Activated gamma-delta T cell (primary cell): Measurements from ENCODE around the gene DENND4B.
A peak's percentile ranks its signal among the peaks of the same experiment; 100 is the strongest.
"Not testable (repeated sequence)": the region's sequence is repeated elsewhere in the genome, so short reads cannot be mapped to it uniquely, and the experiment has no call there.

Experiments
- DNase-seq: peaks from one replicate; lab custom pipeline; 2025; lab: John Stamatoyannopoulos, UW

The DENND4B gene

DNA sequence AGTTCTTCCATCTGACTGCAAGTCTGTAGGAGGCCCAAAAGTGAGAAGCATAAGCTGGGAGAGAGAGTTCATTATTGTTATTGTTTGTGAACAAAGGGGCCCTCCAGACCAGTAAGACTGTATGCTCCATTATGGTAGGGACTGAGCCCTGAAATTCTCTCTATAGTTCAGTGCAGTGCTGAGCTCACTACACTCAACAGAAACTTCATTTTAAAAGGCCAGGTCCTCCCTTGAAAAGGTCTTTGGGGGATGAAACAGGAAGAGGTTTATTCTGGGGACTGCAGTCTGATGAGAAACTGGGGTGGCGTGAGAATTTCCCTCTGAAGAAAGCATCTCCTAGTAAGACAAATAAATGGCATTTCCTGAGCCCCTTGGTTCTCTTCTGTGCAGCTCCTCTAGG is 18.3 kb downstream of the DENND4B start:
- no peak for DNase-seq

DNA sequence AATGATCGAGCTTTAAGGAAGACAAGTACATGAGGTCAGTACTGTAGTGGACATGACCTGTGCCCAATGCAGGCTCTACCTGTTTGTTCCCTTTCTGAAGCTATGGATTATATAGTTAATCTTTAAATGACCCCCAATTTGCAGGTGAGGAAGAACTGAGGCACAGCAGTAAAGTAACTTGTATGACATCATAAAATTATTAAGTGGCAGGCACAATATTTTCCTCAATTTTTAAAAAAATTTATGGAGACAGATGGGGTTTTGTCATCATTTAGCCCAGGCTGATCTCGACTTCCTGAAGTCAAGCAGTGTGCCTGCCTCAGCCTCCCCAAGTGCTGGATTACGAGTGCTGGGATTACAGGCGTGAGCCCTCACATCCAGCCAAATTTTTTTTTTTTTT is 20.1 kb downstream of the DENND4B start:
- no peak for DNase-seq

DNA sequence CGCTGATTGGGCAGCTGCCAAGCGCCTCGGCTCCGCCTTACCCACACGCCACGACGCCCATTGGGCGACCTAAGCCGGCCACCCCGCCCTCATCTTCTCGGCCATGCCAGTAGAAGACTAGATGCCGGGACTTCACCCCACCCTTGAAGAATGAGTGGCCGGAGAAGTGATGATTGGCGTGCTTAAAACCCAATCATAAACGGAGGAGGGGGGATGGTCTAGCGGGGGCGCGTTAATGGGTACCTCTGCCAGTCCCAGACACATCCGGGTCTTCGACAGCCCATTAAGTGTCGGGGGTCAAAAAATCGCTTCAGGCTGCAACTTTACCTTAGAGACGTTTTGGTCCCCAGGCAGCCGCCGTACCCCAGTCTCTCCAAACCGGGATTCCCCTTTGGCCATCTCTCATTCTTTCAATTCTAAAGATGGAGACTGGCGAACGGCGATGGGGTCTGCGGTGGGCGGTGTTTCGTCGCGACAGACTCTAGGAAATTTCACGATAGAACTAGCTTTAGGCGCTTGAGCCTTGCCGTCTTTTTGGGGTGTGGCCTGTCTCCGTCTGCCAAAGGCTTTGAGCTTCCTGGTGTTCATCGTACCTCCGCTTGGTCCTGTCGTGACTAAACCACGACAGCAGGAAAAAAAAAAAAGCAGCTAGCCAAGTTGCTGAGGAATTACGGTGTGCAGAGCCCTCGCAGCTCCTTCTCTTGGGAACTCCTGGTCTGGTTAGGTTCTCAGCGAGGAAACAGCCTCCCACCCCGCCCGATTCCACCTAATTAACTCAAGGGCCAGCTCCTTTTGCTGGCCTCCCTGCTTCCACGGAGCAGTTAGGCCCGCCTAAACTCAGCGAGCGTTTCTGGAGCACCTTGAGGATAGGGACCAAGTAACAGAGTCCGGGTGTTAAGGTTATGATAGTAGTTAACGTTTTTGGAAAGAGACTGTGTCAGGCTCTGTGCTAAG is 23.3 kb downstream of the DENND4B start, which contains the start of gene GATAD2B:
Gene GATAD2B, minus strand, starts transcription at position 1 of the 954 bp plus-strand sequence. CDS start 94,625 bp downstream, outside the sequence.
- DNase-seq = peak; percentile 96

DNA sequence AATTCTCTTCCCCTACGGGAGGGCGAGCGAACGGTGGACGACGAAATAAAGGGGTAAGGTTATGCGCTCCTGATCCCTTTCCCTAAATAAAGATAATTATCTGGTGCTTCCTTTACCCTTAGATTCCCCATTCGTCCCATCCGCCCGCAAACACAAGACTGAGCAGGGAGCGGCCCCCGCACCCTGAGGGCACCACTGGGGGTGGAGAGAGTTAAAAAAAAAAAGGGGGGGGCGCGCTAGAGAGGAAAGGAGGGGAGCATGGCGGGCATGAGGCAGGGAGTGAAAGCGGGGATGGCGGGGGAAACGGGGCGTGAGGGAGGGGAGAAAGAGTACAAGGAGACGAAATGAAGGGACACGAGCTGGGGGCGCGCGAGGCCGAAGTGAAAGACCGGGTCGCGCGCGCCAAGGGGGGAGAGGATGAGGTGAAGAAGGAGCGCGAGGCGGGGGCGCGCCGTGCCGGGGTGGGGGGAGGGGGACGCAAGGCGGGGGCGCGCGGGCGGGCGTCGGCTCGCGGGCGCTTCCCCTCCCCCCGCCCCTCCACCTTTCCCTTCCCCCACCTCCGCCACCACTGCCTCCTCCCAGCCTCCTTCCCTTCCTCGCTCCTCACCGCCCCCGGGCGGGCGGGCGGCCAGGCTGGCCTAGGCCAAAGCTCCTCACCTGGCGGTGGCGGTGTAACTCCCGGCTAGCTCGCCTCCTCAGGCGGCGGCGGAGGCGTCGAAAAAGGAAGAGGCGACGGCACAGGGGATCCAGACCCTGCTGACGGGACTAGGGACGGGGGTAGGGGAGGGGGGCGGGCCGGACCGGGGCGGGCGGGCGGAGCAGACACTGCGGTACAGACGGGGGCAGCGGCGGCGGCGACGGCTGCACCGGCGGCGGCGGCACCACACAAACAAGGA is 24.2 kb downstream of the DENND4B start:
- peak; percentile 58 for DNase-seq

DNA sequence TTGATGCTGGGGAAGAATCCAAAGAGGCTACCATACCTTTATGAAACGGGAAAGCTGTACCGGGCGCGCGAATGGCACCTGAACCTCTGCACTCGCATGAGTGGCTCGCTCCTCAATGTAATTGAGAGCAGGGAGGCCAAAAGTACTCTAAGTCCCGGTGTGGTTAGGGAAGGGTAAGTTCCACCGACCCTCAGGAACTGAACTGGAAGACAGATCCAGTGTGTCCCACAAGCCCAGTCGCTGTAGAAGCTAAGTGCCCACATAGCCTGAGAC is 24.8 kb downstream of the DENND4B start:
- no peak for DNase-seq

DNA sequence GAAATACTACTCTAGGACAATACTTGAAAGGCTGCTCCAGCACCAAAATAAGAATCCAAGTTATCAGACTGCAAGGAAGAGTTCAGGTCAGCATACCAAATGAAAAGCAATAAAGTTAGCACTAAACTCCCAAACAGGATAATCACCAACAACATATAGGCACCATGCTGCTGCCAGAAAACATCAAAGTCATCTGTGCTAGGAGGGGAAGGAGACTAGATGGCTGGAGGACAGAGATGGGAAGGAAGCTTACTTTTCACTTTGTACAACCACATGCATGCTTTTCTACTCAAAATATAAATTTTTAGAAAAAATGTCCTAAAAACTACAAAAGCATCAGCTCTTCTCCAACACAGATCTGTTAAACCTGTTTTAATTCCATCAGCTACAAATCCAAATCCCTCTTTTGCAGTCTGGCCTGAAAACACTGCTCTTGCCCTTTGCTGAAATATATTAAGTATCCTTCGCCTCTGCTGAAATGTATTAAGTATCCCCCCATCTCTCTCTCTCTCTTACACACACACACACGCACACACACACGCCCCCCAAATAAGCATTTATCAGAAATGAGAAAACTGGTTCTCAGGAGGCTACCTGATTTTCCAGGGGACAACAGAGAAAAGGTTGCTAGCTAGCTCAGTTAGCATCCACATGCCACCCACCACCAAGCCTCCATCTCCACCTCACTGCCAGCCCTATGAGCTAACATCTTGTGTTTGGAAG is 25.3 kb downstream of the DENND4B start:
- DNase-seq = no peak

DNA sequence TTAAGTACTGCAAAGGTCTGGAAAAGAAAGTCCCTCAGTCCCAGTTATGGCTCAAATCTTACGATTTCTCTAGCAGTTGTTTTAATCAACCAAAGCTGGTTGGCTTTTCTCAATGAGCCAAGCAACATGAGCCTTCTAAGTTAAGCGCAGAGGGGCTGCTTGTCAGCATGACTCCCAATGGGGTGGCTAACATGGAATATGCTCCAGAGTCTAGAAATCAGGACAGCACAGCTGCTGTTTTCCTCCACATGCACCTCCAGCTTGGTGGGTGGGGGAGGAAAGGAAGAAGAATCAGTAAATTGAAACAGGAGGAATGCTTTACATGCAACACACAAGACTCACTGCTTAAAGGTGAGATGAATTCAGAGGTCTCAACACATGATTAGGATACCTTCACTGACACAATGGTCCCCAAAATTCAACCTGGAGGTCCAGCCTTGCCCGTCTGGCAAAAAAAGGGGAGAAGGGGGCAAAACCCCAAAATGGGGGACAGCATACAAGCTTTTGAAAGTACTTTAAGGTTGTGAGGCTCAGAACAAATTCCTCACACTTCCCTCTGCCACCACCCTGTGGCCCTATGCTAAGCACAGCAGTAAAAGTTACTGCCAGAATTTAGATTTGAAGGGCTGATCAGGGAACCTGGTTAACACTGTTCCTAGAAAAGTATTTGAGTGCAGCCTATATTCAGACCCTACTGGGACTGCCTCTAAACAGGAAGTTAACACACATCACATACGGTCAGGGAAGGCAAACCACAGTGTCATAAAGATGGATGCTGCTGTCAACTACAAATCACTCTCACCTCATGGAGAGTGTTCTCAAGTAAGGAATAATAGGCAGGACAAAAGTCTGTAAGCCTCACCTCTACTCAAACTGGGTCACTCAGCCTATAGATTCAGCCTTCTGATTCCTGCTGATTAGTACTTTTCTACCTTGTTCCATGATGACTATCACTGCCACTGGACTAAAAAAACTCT is 26.4 kb downstream of the DENND4B start:
- DNase-seq = no peak

DNA sequence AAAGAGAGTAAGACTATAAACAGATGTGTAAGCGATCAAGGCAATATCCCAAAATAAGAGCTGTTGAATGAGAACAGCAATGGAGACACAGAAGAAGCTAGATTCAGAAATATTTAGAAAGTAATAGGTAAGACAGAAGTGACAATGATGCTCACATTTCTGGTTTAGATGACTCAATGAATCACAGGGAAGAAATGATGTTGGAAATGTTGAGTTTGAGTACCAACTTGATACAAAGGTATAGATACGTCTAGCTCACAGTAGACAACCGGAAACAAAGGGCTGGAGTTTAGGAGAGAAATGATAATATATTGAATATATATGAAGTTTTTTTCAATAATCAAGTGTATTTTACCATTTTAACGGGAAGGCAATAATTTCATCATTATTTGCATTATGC is 30.2 kb downstream of the DENND4B start:
- no peak for DNase-seq

DNA sequence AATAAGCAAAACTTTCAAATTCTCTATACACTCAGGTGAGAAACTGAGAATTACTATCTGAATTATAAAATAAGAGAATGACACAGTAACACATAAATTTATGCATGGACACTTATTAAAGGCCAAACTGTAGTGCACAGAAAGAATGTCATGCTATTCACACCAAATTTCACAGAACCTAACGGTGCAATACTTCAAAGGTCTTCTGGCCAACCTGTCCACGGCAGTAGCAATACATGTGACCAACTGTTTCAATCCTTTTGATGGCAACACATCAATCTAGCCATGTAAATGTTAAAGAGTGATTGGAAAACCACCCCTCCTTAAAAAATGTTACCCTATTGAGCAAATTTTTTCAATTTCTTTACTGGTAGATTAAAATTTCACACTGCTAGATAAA is 34.2 kb downstream of the DENND4B start:
- DNase-seq = no peak

DNA sequence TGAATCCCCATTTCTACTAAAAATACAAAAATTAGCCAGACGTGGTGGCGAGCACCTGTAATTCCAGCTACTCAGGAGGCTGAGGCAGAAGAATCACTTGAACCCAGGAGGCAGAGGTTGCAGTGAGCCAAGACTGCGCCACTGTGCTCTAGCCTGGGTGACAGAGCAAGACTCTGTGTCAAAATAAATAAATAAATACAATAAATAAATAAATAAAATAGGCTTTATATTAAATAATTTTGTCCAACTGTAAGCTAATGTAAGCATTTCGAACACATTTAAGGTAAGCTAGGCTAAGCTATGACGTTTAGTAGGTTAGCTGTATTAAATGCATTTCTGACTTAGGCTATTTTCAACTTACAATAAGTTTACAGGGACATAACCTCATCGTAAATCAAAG is 36.0 kb downstream of the DENND4B start:
- DNase-seq = not testable (repeated sequence)

DNA sequence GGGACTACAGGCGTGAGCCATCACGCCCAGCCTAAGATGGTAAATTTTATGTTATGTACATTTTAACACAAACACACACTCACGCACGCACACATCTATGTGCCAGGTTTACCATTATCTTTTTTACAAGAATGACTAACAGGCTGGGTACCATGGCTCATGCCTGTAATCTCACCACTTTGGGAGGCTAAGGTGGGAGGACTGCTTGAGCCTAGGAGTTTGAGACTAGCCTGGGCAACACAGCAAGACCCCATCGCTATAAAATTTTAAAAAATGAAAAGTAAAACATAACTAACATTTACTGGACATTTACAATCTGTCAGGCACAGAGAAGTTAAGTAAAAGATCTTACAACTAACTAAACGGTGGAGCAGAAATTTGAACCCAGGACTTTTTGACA is 38.4 kb downstream of the DENND4B start:
- no peak for DNase-seq

DNA sequence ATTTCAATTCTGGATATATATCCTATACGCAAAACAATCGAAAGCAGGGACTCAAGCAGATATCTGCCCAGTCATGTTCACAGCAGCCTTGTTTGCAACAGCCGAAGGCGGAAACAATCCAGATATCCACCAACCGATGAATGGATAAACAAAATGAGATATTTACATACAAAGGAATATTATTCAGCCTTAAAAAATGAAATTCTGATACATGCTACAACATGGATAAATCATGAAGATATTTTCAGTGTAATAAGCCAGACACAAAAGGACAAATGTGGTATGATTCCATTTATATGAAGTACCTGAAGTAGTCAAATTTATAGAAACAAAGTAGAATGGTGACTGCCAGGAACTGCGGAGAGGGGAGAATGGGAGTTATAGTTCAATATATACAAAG is 39.4 kb downstream of the DENND4B start:
- no peak for DNase-seq

DNA sequence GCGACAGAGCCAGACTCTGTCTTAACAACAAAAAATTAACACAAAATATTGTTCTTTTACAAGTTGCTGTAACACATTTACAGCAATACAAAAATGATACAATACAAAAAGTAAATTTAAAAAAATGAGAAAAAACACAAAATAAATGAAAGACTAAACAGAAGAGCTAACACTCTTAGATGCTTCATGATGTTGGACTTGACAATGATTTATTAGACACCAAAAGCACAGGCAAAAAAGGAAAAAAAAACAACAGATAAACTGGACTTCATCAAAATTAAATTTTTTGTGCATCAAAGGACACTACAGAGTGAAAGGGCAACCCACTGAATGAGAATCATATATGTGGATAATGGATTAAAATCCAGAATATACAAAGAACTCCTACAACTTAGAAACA is 40.1 kb downstream of the DENND4B start:
- DNase-seq = no peak

DNA sequence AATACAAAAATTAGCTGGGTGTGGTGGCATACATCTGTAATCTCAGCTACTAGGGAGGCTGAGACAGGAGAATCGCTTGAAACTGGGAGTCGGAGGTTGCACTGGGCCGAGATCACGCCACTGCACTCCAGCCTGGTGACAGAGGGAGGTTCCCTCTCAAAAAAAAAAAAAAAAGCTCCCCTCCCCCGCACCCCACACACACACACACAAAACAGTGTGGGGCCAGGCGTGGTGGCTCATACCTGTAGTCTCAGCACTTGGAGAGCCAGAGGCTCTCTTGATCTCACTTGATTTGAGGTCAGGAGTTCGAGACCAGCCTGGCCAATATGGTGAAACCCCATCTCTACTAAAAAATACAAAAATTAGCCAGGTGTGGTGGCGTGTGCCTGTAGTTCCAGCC is 40.6 kb downstream of the DENND4B start:
- DNase-seq = not testable (repeated sequence)

DNA sequence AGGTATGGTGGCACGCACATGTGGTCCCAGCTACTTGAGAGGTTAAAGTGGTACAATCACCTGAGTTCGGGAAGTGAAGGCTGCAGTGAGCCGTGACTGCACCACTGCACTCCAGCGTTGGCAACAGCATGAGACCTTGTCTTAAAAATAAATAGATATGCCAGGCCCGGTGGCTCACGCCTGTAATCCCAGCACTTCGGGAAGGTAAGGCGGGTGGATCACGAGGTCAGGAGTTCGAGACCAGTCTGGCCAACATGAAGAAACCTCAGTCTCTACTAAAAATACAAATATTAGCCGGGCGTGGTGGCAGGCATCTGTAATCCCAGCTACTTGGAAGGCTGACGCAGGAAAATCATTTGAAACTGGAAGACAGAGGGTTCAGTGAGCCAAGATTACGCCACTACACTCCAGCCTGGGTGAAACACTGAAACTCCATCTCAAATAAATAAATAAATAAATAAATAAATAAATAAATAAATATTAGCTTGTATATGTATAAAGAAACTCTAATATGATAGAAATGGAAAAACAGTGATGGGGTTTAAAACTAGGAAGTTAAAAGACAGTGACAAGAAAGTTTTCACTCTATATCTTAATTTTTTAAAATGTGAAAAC is 42.6 kb downstream of the DENND4B start:
- no peak for DNase-seq

DNA sequence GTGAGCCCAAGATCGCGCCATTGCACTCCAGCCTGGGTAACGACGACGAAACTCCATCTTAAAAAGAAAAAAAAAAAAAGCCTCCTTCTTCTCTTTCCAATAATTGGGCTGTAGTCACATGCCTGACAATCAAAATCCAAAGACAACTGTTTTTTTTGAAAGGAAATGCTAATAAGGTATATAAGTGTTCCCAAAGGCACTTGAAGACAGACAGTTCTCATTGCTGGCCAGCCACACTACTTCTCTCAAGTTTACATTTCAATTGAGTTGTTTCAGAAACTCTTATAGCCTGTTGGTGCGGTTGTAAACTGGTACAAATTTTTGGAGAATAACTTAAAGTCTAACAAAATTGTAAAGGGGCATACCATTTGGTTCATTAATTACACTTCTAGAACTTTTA is 47.0 kb downstream of the DENND4B start:
- no peak for DNase-seq

DNA sequence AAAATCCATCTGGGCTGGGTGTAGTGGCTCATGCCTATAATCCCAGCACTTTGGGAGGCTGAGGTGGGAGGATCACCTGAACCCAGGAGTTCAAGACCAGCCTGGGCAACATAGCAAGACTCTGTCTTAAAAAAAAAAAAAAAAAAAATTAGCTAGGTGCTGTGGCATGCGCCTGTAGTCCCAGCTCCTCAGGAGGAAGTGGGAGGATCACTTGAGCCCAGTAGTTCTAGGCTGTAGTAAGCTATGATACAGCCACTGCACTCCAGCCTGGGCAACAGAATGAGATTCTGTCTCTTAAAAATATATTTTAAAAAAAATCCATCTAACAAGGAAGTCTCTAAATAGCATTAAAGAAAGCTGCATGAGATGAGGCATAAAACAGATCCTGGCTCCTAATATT is 50.7 kb downstream of the DENND4B start:
- DNase-seq = not testable (repeated sequence)

DNA sequence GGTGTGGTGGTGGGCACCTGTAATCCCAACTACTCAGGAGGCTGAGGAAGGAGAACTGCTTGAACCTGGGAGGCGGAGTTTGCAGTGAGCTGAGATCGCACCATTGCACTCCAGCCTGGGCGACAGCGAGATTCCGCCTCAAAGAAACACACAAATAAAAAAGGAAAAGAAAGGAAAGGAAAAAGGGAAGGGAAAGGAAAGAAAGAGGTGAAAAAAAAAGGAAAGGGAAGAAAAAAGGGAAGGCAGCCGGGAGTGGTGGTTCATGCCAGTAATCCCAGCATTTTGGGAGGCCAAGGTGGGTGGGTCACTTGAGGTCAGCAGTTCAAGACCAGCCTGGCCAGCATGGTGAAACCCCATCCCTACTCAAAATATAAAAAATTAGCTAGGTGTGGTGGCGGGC is 55.5 kb downstream of the DENND4B start:
- not testable (repeated sequence) for DNase-seq

DNA sequence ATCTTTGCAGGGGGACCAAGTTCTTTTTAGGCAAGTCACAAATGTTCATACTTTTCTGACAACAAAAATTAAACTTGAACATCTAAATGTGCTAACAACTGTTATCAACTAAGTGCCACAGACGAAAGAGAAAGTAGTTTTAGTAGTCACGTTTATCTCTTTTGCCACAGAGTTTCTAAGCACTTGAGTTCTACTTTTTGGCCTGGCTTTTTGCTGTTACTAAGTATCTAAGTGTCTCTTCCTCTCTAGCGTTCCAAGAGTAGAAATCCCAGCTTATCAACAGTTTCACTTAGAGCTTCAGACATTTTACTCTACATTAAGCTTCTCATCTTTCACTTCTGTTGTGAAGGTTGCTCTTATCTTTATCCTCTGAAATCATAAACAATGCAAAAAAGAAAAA is 58.0 kb downstream of the DENND4B start:
- no peak for DNase-seq

DNA sequence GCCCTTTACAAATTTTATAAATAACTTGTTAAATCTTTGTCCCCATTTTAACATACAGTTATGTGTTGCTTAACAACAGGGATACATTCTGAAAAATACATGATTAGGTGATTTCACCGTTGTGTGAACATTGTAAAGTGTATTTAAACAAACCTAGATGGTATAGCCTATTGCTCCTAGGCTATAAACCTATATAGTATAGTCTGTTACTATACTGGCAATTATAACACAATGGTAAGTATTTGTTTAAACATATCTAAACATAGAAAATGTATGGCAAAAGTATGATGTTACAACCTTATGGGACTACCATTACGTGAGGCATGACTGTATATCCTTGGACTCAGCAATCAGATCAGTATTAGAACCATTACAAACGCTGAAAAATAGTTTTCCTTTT is 60.4 kb downstream of the DENND4B start:
- DNase-seq = no peak

DNA sequence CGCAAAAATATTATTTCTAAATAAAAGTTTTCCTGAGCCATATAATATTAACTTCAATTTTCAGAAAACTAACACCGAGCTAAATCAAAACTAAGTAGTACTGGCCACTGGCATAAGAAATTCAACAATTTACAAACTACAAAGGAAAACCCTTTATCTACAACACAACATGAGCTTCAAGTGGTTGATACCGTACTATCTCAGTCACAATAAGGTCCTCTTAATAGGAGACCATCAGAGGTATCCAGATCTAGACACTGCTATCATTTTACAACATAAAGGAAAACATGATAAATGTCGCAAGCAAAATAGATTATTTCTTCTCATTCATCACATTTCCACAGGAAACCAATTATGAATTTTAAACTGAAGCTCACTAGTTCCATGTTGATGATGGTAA is 63.3 kb downstream of the DENND4B start:
- DNase-seq = no peak
